H9 (cell line): Measurements from ENCODE around the gene GTF3C1. TPM values are rescaled to one million over a fixed set of nuclear protein-coding genes. Genes with fewer than 3 reads are reported as not detected.
"Not testable (repeated sequence)": the region's sequence is repeated elsewhere in the genome, so short reads cannot be mapped to it uniquely, and the experiment has no call there.

Experiments used
- DNase-seq: peaks from one replicate; pipeline ENCODE4 v3.0.0-alpha.2; 2017
- H2AFZ ChIP-seq: one replicate; pipeline ENCODE4 v1.6.1; 2013; ENCODE audit warnings: mild to moderate bottlenecking, low read length, control low read depth, moderate library complexity
- H2AK5ac ChIP-seq: 2 replicates; pipeline ENCODE4 v1.6.1; 2013; ENCODE audit warnings: low read length, control low read depth, mixed read lengths; ENCODE audit not compliant: insufficient read length
- H2BK120ac ChIP-seq: one replicate; pipeline ENCODE4 v1.6.1; 2013; ENCODE audit warnings: low read depth, mild to moderate bottlenecking, low read length, control low read depth, inconsistent platforms; ENCODE audit not compliant: poor library complexity, severe bottlenecking
- H2BK12ac ChIP-seq: 2 replicates; pipeline ENCODE4 v1.6.1; 2013; ENCODE audit warnings: low read length, control low read depth, mixed read lengths, low read depth; ENCODE audit not compliant: insufficient read length
- H2BK15ac ChIP-seq: 2 replicates; pipeline ENCODE4 v1.6.1; 2013; ENCODE audit warnings: low read depth, low read length, control low read depth
- H2BK20ac ChIP-seq: one replicate; pipeline ENCODE4 v1.6.1; 2013; ENCODE audit warnings: low read depth, mild to moderate bottlenecking, low read length, control low read depth, inconsistent platforms; ENCODE audit not compliant: poor library complexity, severe bottlenecking
- H2BK5ac ChIP-seq: 2 replicates; pipeline ENCODE4 v1.6.1; 2013; ENCODE audit warnings: low read length, control low read depth, mixed read lengths; ENCODE audit not compliant: insufficient read length
- H3K14ac ChIP-seq: 2 replicates; pipeline ENCODE4 v1.6.1; 2013; ENCODE audit warnings: low read length, control low read depth; ENCODE audit not compliant: insufficient read depth
- H3K18ac ChIP-seq: 2 replicates; pipeline ENCODE4 v1.6.1; 2013; ENCODE audit warnings: low read depth, mild to moderate bottlenecking, mixed read lengths, low read length, control low read depth; ENCODE audit not compliant: insufficient read length
- H3K23ac ChIP-seq: 2 replicates; pipeline ENCODE4 v1.6.1; 2013; ENCODE audit warnings: low read length, control low read depth, mixed read lengths, low read depth; ENCODE audit not compliant: insufficient read length
- H3K23me2 ChIP-seq: 2 replicates; pipeline ENCODE4 v1.6.1; 2013; ENCODE audit warnings: low read depth, mild to moderate bottlenecking, mixed read lengths, low read length, control low read depth; ENCODE audit not compliant: insufficient read length, poor library complexity, severe bottlenecking
- H3K27ac ChIP-seq: 2 replicates; pipeline ENCODE4 v1.5.1; 2013; ENCODE audit warnings: low read length, control low read depth, mixed read lengths, low read depth; ENCODE audit not compliant: insufficient read length
- H3K27me3 ChIP-seq: 2 replicates; pipeline ENCODE4 v1.6.1; 2013; ENCODE audit warnings: low read length, control low read depth, inconsistent platforms; ENCODE audit not compliant: insufficient read depth
- H3K4ac ChIP-seq: 2 replicates; pipeline ENCODE4 v1.6.1; 2013; ENCODE audit warnings: low read depth, mild to moderate bottlenecking, control low read depth, inconsistent platforms, low read length, moderate library complexity
- H3K4me1 ChIP-seq: 2 replicates; pipeline ENCODE4 v1.6.1; 2013; ENCODE audit warnings: low read length, control low read depth, inconsistent platforms; ENCODE audit not compliant: insufficient read depth
- H3K4me2 ChIP-seq: 2 replicates; pipeline ENCODE4 v1.6.1; 2013; ENCODE audit warnings: low read length, control low read depth, mixed read lengths; ENCODE audit not compliant: insufficient read length, insufficient read depth
- H3K56ac ChIP-seq: 2 replicates; pipeline ENCODE4 v1.6.1; 2013; ENCODE audit warnings: low read depth, mild to moderate bottlenecking, mixed read lengths, low read length, control low read depth; ENCODE audit not compliant: insufficient read length
- H3K79me1 ChIP-seq: 2 replicates; pipeline ENCODE4 v1.6.1; 2013; ENCODE audit warnings: low read depth, mild to moderate bottlenecking, moderate library complexity, low read length, control low read depth, inconsistent platforms; ENCODE audit not compliant: insufficient read depth, poor library complexity, severe bottlenecking
- H3K79me2 ChIP-seq: 2 replicates; pipeline ENCODE4 v1.6.1; 2013; ENCODE audit warnings: low read length, control low read depth, inconsistent platforms; ENCODE audit not compliant: insufficient read depth
- H3K9ac ChIP-seq: 2 replicates; pipeline ENCODE4 v1.6.1; 2013; ENCODE audit warnings: low read length, control low read depth, mixed read lengths; ENCODE audit not compliant: insufficient read length; ENCODE audit errors: extremely low read depth
- H3K9me3 ChIP-seq: one replicate; pipeline ENCODE4 v1.6.1; 2013; ENCODE audit warnings: low read depth, low read length, inconsistent platforms; ENCODE audit not compliant: control insufficient read depth
- H3T11ph ChIP-seq: one replicate; pipeline ENCODE4 v1.6.1; 2013; ENCODE audit warnings: mild to moderate bottlenecking, low read length, control low read depth, inconsistent platforms
- H4K20me1 ChIP-seq: one replicate; pipeline ENCODE4 v1.6.1; 2013; ENCODE audit not compliant: control insufficient read depth, insufficient read length, insufficient read depth
- H4K5ac ChIP-seq: 2 replicates; pipeline ENCODE4 v1.6.1; 2013; ENCODE audit warnings: low read depth, mild to moderate bottlenecking, mixed read lengths, low read length, control low read depth; ENCODE audit not compliant: insufficient read length
- H4K8ac ChIP-seq: replicated peaks from 2 replicates; pipeline ENCODE4 v1.6.1; 2013; ENCODE audit warnings: low read length, control low read depth, mixed read lengths, low read depth; ENCODE audit not compliant: insufficient read length
- H4K91ac ChIP-seq: 2 replicates; pipeline ENCODE4 v1.6.1; 2013; ENCODE audit warnings: low read depth, mild to moderate bottlenecking, moderate library complexity, mixed read lengths, low read length, control low read depth; ENCODE audit not compliant: insufficient read length
- H3K27ac Mint-ChIP-seq, 3 experiments: 2 replicates in 2 of 3; 3 replicates in 1 of 3; pipeline ENCODE4 v1.8.0; 2020 to 2021; ENCODE audit warnings: mixed read lengths in 3 of 3, mild to moderate bottlenecking in 1 of 3, moderate library complexity in 1 of 3
- H3K27me3 Mint-ChIP-seq: 2 replicates; pipeline ENCODE4 v1.8.0; 2021; ENCODE audit warnings: low read depth, mild to moderate bottlenecking, moderate library complexity, mixed read lengths
- H3K36me3 Mint-ChIP-seq, 3 experiments: 2 replicates in 2 of 3; 3 replicates in 1 of 3; pipeline ENCODE4 v1.8.0; 2020 to 2021; ENCODE audit warnings: low read depth in 3 of 3, mixed read lengths in 3 of 3; ENCODE audit not compliant: insufficient read depth in 1 of 3
- H3K4me1 Mint-ChIP-seq, 2 experiments: 2 replicates each; pipeline ENCODE4 v1.8.0; 2020; ENCODE audit warnings: mixed read lengths in 2 of 2
- H3K4me3 Mint-ChIP-seq, 2 experiments: 2 replicates in 1 of 2; 3 replicates in 1 of 2; pipeline ENCODE4 v1.8.0; 2020 to 2021; ENCODE audit warnings: mild to moderate bottlenecking in 2 of 2, mixed read lengths in 2 of 2, moderate library complexity in 1 of 2
- H3K9me3 Mint-ChIP-seq, 2 experiments: 2 replicates in 1 of 2; 3 replicates in 1 of 2; pipeline ENCODE4 v1.8.0; 2020; ENCODE audit warnings: mild to moderate bottlenecking in 2 of 2, mixed read lengths in 2 of 2, moderate library complexity in 1 of 2
- CTCF ChIP-seq: fragments of 200-600 bp; sonication (generic); conservative IDR thresholded peaks from 3 replicates; pipeline ENCODE4 v1.8.0; 2021; ENCODE audit warnings: antibody characterized with exemption, mild to moderate bottlenecking
- WGBS: extraction: QIAGEN DNeasy Blood & Tissue Kit; methylation state at CpG from one replicate; pipeline ENCODE4 v1.1.7; 2013; ENCODE audit warnings: missing lambda C conversion rate, low lambda C conversion rate, mixed read lengths; ENCODE audit not compliant: insufficient read length; ENCODE audit errors: extremely low coverage; 5-methylcytosine and 5-hydroxymethylcytosine counted together
- total RNA-seq: library from RNA; stranded (reverse); gene quantifications from 2 replicates; pipeline ENCODE4 v1.2.1, GENCODE V29; 2021

The GTF3C1 gene
- total RNA-seq, 1 experiment from 2014 or later = 113 TPM

GRCh38 chr16:27433636-27434035 lies 116.1 kb downstream of the GTF3C1 start:
- no CpG with 5 or more reads among the region's 8 CpGs for WGBS
- no peak overlapping the region for H3K4me3 Mint-ChIP-seq
- peaks cover 2% of the 10 kb centered on the region; the same call in 1 of the 2 replicates for H3K27me3 Mint-ChIP-seq

GRCh38 chr16:27433191-27433590 lies 116.5 kb downstream of the GTF3C1 start:
- H3K4me3 Mint-ChIP-seq, H4K91ac ChIP-seq, H3K4me1 ChIP-seq, H3K14ac ChIP-seq, H3K9me3 Mint-ChIP-seq, H3K79me1 ChIP-seq, H3K23me2 ChIP-seq, DNase-seq, H2BK5ac ChIP-seq, H2AK5ac ChIP-seq, H3T11ph ChIP-seq, H2AFZ ChIP-seq, H3K79me2 ChIP-seq, H3K23ac ChIP-seq, H2BK15ac ChIP-seq, H3K27ac Mint-ChIP-seq, H2BK20ac ChIP-seq, H3K18ac ChIP-seq, H4K8ac ChIP-seq, H3K27me3 ChIP-seq, H3K4me1 Mint-ChIP-seq, H3K36me3 Mint-ChIP-seq, H3K27me3 Mint-ChIP-seq, H3K9me3 ChIP-seq, H3K4ac ChIP-seq, H3K27ac ChIP-seq, H3K4me2 ChIP-seq, H3K56ac ChIP-seq, H4K5ac ChIP-seq, H2BK120ac ChIP-seq, H3K9ac ChIP-seq, H2BK12ac ChIP-seq, H4K20me1 ChIP-seq: not testable (repeated sequence)
- no CpG with 5 or more reads among the region's 5 CpGs for whole genome bisulfite sequencing

More at GRCh38 chr16:27433636-27434035, 116.1 kb downstream of the GTF3C1 start:
- Mint-ChIP-seq H3K4me1 (no peaks in the 10 kb centered on the region), H3K27ac (no peak overlapping the region; a peak in 1 of 7 replicates), H3K9me3 (no peaks in the 10 kb centered on the region), H3K36me3 (no peaks in the 10 kb centered on the region; a peak in 1 of 7 replicates)
- Histone ChIP-seq H3K23me2 (no peaks in the 10 kb centered on the region), H3K79me2 (no peaks in the 10 kb centered on the region), H4K8ac (no peak overlapping the region), H3K27ac (no peak overlapping the region), H3K18ac (no peak overlapping the region), H4K20me1 (no peaks in the 10 kb centered on the region), H2BK5ac (no peak overlapping the region), H2AFZ (no peak overlapping the region), H2BK120ac (no peak overlapping the region), H2AK5ac (no peak overlapping the region), H4K5ac (no peak overlapping the region), H3K27me3 (no peaks in the 10 kb centered on the region), H3K4me2 (no peak overlapping the region), H3K4me1 (no peaks in the 10 kb centered on the region), H3K23ac (no peak overlapping the region), H3K9ac (no peak overlapping the region), H3K14ac (no peak overlapping the region), H3K9me3 (no peaks in the 10 kb centered on the region), H2BK12ac (no peak overlapping the region), H2BK15ac (no peak overlapping the region), H3T11ph (no peak overlapping the region), H2BK20ac (no peak overlapping the region), H3K4ac (no peak overlapping the region), H3K79me1 (no peaks in the 10 kb centered on the region), H3K56ac (no peak overlapping the region), H4K91ac (no peak overlapping the region)
- DNase-seq = no peak
- no peak for TF ChIP-seq CTCF
